Measurements from ENCODE around the gene REM1.

The REM1 gene

GRCh38 chr20:31473331-31474096 lies 1.6 kb upstream of the REM1 start:
- TF ChIP-seq CSDC2 (CRISPR knock-in tag; IDR thresholded peaks at IDR 0.05): no peak
- TF ChIP-seq PATZ1 (CRISPR knock-in tag; IDR thresholded peaks at IDR 0.05; ENCODE audit: borderline replicate concordance): no peak
- no peak for TF ChIP-seq BACH2 (CRISPR knock-in tag; IDR thresholded peaks at IDR 0.05; ENCODE audit: borderline replicate concordance)
- no peak for TF ChIP-seq CSRNP3 (CRISPR knock-in tag; IDR thresholded peaks at IDR 0.05)
- no peak for TF ChIP-seq ZNF8 (CRISPR knock-in tag; IDR thresholded peaks at IDR 0.05)
- no peak for TF ChIP-seq PPARA (CRISPR knock-in tag; IDR thresholded peaks at IDR 0.05; ENCODE audit: borderline replicate concordance)
- no peak for TF ChIP-seq ZNF70 (CRISPR knock-in tag; IDR thresholded peaks at IDR 0.05)
- TF ChIP-seq SNAI2 (CRISPR knock-in tag; IDR thresholded peaks at IDR 0.05): no peak
- no peak for ATAC-seq

- no peak for TF ChIP-seq POU6F1 (CRISPR knock-in tag; IDR thresholded peaks at IDR 0.05; ENCODE audit: borderline replicate concordance, low read depth)
- no peak for TF ChIP-seq PPARA (CRISPR knock-in tag; IDR thresholded peaks at IDR 0.05; ENCODE audit: borderline replicate concordance)
- no peak for TF ChIP-seq ZFP30 (CRISPR knock-in tag; IDR thresholded peaks at IDR 0.05)
- no peak for TF ChIP-seq CSDC2 (CRISPR knock-in tag; IDR thresholded peaks at IDR 0.05)
- TF ChIP-seq SNAI2 (CRISPR knock-in tag; IDR thresholded peaks at IDR 0.05): no peak
- TF ChIP-seq OSR1 (CRISPR knock-in tag; IDR thresholded peaks at IDR 0.05): no peak
- TF ChIP-seq ESRRG (CRISPR knock-in tag; IDR thresholded peaks at IDR 0.05): no peak
- TF ChIP-seq GLIS3 (CRISPR knock-in tag; IDR thresholded peaks at IDR 0.05): no peak
- no peak for TF ChIP-seq ZNF565 (CRISPR knock-in tag; conservative IDR thresholded peaks at IDR 0.05; ENCODE audit: low read depth)
- TF ChIP-seq CREB5 (CRISPR knock-in tag; IDR thresholded peaks at IDR 0.05; ENCODE audit: low read depth): no peak
- TF ChIP-seq RARB (CRISPR knock-in tag; IDR thresholded peaks at IDR 0.05): no peak
- no peak for TF ChIP-seq TOX (CRISPR knock-in tag; IDR thresholded peaks at IDR 0.05; ENCODE audit: borderline replicate concordance)
- no peak for TF ChIP-seq TSHZ2 (CRISPR knock-in tag; IDR thresholded peaks at IDR 0.05)
- TF ChIP-seq ZC3H10 (CRISPR knock-in tag; IDR thresholded peaks at IDR 0.05): no peak
- no peak for TF ChIP-seq ZNF70 (CRISPR knock-in tag; IDR thresholded peaks at IDR 0.05)
- TF ChIP-seq ISL1 (CRISPR knock-in tag; IDR thresholded peaks at IDR 0.05): no peak
- no peak for ATAC-seq
Observed at GRCh38 chr20:31474097-31474436, 1.0 kb upstream of the REM1 start.
